NCI-H1092 (cell line): ENCODE data around the gene UBE2G2.
A peak's percentile ranks its signal among the peaks of the same experiment; 100 is the strongest.

ENCODE experiments used
- DNase-seq: peaks from one replicate; lab custom pipeline; 2025; lab: John Stamatoyannopoulos, UW

The UBE2G2 gene

GRCh38 chr21:44801468-44802395 lies at the start of gene UBE2G2:
UBE2G2 (minus strand) TSS chr21:44801820; CDS start chr21:44801748, 72 bp downstream.
- peak; percentile 83 for DNase-seq

- DNase-seq = no peak
Observed at GRCh38 chr21:44850905-44851657, 49.5 kb upstream of the UBE2G2 start.

DNA sequence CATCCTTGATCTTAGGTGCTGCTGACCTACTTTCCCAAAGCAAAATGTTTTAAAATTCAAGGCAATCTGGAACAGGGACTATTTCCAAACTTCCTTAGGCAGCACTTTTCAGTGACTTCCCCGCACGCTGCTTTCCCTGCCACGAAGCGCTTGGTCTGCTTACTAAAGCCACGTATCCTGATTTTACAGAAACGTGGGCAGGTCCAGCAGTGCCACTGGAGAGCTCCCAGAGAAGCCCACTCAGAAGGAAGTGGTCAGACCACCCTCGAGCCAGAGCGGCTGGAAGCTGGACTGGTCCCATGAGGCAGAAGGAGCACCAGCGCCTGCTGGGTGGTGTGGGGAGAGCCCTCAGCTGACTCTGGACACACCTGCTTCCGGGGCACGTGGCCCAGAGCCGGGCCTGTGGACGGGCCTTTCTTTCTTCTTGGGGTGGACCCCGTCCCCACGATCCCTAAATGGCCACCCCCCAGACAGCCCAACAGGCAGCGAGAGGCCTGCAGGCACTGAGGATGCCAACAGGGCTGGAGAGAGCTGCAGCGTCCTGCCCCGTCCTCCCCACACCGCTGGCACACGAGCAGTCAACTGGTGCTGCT lies 48.7 kb upstream of the UBE2G2 start:
- no peak for DNase-seq

- no peak for DNase-seq
Observed at GRCh38 chr21:44849616-44850130, 48.1 kb upstream of the UBE2G2 start.

GRCh38 chr21:44848821-44849521 lies 47.4 kb upstream of the UBE2G2 start:
- no peak for DNase-seq

- no peak for DNase-seq
Observed at GRCh38 chr21:44847261-44848056, 45.8 kb upstream of the UBE2G2 start.

DNA sequence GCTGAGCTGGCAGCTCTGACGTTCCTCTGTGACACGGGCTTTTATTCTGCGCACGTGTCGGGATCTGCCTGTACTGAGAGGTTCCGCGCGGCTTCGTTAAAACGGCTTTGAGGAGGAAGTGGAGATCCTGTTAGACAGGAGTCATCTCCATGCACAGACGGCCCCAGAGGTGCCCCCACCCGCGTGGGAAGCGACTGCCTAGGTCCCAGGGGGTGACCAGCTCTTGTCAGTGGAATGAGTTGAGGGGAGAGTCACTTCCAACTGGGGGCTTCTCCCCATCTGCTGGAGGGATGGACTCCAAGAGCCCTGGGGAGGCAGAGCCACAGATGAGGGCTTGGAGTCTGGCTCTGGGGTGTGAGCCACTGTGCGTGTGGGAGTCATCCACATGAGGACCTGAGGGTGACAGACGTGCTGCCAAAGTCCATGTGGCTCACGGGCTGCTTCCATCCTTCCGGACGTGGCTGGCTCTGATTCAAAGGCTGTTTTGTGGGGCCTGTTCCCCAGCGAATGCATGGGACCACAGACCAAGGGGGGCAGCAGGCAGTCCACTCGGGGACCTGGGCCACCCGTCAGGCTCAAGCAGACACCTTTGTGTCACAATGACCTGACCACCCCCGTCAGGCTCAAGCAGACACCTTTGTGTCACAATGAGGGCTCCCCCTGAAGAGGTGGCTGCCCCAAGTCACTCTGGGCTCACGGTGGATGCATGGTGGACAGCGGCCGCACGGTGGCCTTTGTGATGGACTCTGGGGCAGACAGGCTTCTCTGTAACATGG lies 45.1 kb upstream of the UBE2G2 start:
- peak; percentile 19 for DNase-seq

DNA sequence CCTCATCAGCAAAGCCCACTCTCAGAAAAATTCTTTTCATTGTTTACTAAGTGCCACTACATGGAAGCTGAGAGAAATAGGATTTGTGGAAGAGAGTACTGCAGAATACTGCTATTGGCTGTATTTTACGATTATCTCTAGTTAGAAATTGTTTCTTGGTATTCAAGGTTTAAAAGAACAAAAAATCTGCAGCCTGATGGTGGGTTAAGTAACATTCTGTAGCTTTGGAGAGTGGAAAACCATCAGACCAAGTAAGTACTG lies 44.5 kb upstream of the UBE2G2 start:
- DNase-seq = no peak

GRCh38 chr21:44845418-44846223 lies 44.0 kb upstream of the UBE2G2 start:
- no peak for DNase-seq

DNA sequence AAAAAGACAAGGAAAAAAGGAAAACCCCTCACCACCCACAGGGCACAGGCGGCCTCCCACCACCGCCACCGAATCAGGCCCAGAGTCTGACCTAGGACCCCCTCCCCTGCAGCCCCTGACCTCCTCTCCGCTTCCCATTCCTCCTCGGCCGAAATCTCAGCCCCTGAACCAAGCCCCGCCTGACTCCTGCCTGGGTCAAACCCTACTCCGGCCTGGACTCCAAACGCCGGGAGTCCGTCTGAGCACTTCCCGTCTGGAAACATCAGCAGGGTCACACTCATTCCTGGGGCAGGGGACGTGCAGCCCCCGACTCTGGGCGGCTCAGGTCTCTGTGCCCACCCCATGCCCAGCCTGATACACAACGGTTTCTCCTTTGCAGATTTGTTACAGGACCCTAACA lies 42.6 kb upstream of the UBE2G2 start:
- no peak for DNase-seq

GRCh38 chr21:44842721-44843445 lies 41.3 kb upstream of the UBE2G2 start:
- no peak for DNase-seq

GRCh38 chr21:44842087-44842486 lies 40.5 kb upstream of the UBE2G2 start:
- no peak for DNase-seq

- DNase-seq = no peak
Observed at GRCh38 chr21:44840771-44841170, 39.2 kb upstream of the UBE2G2 start.

DNA sequence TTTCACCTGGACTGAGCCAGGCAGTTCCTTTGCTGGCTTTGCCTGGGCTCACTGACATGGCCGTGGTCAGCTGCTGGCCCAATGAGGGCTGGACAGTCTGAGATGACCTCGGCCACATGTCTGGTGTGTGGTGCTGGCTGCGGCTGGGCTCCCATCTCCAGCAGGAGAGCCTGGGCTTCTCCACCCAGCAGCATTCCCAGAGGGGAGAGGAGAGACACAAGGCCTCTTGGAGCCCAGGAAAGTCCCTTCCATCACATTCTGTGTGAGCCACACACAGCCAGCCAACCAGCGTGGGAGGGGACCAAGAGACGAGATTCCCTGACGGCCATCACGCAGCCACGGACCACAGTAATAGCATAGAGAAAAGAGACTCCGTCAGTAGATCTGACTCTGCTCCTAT lies 37.3 kb upstream of the UBE2G2 start:
- no peak for DNase-seq

DNA sequence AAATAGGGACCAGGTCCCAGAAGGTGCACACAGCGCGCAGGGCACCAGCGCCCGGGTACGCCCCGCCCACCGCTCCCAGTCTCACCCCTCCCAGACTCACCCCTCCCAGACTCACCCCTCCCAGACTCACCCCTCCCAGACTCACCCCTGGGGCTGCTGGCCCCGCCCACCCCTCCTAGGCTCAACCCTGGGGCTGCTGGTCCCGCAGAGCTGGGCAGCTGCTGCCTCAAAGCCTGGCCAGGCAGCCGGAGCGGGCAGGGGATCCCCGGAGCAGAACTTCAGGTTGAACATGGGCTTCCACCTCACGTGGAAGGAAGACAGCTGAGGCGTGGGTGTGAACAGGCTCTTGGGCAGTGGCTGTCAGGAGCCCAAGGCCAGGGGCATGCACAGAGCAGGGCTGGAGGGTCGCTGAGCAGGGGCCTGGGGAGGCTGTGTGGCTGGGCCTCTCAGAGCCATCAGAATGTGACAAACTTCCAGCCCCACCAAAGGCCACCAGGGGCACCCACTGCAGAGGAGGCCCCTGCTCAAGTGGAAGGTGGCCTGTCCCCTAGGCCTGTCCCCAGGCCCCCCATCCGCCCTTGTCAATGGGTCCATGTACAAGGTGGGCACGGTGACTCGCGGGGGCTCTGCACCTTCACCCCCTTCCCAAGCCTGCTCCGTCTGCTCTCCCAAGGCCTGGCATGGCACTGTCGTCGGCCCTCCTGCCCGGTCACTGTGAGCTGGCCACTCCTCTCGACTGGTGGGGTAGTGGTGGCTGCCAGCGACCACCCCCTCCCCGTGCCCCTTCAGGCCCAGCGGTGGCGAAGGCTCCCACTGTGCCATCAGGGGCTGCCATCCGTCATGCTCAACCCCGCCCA lies 36.6 kb upstream of the UBE2G2 start:
- no peak for DNase-seq

DNA sequence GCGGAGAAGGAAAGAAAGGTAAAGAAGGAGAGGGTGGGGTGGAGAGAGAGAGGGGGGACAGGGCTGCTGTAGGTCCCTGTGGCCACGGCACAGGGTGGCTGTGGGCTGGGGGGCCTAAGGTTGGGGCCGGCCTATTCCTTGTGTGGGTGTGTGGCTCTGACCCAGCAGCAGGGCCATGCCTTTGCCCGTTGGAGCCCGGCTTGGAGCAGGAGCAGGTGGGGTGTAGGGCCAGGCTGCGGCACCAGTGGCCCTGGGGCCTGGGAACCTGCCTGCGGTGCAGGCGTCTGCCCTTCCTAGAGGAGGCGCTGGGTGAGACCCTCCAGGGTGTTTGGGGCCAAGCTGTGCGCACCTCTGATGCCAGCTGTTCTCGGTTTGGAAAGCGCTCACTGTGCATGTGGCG lies 35.9 kb upstream of the UBE2G2 start:
- no peak for DNase-seq

DNA sequence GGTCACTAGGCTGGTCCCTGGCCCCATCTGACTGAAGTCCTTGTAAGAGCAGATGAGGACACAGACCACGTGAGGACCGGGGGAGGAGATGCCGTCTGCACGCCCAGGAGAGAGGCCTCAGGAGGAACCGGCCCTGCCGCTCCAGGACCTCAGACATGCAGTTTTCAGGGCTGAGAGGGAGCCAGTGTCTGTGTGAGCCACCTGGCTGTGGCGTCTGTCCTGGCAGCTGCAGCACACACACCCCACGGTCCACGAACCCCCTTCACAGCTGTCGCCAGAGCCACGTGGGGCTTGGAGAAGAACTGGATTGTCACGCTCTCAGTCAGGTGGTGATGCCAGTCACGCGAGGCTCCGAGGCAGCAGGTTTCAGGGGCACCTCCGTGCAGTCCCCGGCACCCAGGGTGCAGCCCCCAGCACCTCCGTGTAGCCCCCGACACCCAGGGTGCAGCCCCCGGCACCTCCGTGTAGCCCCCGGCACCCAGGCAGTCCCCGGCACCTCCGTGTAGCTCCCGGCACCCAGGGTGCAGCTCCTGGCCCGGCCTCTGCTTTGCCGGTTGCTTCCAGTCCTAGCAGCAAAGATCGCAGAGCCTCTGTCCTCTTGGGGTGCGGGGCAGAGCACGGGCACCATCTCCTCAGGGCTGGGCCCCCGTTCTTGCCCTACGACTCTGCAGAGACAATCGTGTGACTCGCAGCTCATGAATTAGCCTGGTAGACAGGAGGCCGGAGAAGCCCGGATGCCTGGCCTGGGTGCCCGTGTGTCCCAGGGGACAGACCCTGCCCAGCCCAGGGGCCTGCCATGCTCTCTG lies 35.2 kb upstream of the UBE2G2 start:
- no peak for DNase-seq
